GM18867 (cell line): ENCODE data around the gene SNAP29.
"Not testable (repeated sequence)": the region's sequence is repeated elsewhere in the genome, so short reads cannot be mapped to it uniquely, and the experiment has no call there.

Source experiments
- ATAC-seq: cut with Tn5 transposase; IDR thresholded peaks from one replicate; pipeline ENCODE4 v1.9.1; 2021; ENCODE audit warnings: mild to moderate bottlenecking, moderate library complexity; ENCODE audit not compliant: unreplicated experiment

SNAP29 gene

DNA sequence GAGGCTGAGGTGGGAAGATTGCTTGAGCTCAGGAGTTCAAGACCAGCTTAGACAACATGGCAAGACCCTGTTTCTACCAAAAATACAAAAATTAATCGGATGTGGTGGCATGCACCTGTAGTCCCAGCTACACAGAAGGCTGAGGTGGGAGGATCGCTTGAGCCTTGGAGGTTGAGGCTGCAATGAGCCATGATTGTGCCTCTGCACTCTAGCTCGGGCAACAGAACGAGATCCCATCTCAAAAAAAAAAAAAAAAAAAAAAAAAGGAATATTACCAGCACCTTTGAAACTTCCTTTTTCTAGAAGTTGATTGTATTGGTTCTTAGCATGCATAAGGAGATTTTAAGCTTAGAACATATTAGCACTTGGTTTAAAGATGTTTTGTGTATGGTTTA, 69.8 kb downstream of the SNAP29 start:
- no peak for ATAC-seq

DNA sequence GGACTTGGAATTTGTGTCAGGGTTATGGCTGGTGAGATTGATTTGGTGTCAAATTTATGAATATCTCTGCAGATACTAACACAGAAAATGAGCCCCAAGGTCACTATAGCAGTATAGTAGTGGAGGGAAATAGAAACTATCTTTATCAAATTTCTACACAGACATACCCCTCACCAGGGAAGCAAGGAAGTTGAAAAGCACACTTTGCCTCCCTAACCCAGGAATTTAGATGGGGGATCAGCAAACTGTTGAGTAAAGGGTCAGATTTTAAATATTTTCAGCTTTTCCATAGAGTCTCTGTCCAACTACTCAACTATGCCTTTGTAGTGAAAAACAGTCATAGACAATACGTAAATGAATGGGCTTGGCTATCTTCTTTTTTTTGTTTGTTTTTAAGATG, 71.2 kb downstream of the SNAP29 start:
- ATAC-seq: no peak

DNA sequence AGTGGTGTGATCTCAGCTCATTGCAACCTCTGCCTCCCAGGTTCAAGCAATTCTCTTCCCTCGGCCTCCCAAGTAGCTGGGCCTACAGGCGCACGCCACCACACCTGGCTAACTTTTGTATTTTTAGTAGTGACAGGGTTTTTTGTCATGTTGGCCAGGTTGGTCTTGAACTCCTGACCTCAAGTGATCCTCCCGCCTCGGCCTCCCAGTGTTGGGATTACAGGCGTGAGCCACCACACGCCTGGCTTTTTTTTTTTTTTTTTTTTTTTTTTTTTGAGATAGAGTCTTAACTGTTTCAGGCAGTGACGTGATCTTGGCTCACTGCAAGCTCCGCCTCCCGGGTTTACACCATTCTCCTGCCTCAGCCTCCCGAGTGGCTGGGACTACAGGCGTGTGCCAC, 71.6 kb downstream of the SNAP29 start:
- not testable (repeated sequence) for ATAC-seq

DNA sequence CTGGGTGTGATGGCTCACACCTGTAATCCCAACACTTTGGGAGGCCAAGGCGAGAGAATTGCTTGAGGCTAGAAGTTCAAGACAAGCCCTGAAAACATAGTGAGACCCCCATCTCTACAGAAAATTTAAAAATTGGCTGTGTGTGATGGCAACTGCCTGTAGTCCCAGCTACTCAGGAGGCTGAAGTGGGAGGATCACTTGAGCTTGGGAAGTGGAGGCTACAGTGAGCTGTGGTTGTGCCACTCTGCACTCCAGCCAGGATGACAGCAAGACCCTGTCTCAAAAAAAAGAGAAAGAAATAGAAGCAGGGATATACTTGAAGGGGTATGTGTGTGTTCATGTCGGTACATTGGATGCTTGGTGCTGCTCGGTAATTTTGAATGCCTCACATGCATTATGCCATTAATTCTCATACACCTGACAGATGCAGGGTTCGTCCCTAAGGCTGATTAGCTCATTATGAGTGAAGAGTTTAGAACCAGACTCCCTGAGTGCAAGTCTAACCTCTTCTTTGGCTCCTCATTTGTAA, 72.4 kb downstream of the SNAP29 start:
- ATAC-seq: no peak

DNA sequence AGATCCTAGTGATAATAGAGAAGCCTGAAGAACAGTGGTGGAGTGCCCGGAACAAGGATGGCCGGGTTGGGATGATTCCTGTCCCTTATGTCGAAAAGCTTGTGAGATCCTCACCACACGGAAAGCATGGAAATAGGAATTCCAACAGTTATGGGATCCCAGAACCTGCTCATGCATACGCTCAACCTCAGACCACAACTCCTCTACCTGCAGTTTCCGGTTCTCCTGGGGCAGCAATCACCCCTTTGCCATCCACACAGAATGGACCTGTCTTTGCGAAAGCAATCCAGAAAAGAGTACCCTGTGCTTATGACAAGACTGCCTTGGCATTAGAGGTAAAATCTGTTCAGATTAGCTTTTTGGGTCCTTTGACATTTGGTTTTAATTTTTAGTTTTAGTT, 75.1 kb downstream of the SNAP29 start:
- ATAC-seq: no peak

DNA sequence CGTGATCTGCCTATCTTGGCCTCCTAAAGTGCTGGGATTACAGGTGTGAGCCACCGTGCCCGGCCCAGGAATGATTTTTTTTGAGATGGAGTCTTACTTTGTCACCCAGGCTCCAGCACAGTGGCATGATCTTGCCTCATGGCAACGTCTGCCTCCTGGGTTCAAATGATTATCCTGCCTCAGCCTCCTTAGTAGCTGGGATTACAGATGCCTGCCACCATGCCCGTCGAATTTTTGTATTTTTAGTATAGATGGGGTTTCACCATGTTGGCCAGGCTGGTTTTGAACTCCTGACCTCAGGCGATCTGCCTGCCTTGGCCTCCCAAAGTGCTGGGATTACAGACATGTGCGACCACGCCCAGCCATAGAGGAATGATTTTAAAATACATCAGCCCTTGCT, 76.2 kb downstream of the SNAP29 start:
- ATAC-seq: not testable (repeated sequence)

DNA sequence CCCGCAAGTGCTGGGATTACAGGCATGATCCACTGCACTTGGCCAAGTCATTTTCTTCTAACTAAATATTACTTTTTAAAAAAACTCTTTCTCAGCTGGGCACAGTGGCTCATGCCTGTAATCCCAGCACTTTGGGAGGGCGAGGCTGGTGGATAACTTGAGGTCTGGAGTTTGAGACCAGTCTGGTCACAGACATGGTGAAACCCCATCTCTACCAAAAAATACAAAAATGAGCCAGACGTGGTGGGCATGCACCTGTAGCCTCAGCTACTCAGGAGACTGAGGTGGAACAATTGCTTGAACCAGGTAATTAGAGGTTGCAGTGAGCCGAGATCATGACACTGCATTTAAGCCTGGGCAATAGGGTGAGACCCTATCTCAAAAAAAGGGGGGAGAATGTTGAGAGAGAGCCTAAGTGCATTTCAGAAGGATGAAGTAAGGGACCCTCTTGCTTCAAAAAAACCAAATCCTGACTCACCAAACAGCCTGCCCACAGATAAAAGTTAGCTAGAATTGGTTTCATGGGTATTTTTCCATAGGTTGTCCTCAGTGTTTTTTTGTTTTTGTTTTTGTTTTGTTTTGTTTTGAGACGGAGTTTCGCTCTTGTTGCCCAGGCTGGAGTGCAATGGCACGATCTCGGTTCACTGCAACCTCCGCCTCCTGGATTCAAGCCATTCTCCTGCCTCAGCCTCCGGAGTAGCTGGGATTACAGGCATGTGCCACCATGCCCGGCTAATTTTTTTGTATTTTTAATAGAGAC, 77.2 kb downstream of the SNAP29 start:
- not testable (repeated sequence) for ATAC-seq

DNA sequence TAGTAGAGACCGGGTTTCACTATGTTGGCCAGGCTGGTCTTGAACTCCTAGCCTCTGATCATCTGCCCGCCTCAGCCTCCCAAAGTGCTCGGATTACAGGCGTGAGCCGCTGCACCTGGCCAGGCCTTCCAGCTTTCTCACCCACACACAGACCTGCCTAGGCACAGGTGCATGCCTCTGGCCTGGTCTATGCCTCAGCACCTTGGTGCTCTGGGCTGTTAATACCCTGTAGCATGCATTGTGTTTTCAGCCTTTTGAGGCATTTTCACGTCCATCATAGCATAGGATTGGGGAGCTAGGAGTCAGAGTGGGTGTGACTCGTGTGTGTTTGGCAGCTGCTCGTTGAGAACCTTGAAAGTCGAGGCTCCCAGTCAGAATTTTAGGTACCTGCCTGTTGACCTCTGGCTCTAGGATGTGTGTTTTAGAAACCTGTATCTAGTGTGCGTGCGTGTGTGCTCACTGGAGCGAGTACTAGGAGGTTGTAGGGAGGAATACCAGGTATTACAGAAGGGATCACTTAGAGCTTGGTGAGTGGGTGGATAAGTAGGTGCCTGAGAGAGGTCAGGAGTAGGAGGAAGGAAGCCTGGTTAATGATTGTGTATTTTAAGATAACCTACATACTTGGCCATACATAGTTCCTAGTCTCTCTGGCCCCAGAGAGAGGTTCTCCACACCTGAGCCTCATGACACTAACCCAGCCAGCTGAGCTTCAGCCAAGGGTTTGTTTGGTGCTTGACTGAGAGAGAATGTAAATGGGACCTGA, 78.4 kb downstream of the SNAP29 start:
- ATAC-seq: no peak

DNA sequence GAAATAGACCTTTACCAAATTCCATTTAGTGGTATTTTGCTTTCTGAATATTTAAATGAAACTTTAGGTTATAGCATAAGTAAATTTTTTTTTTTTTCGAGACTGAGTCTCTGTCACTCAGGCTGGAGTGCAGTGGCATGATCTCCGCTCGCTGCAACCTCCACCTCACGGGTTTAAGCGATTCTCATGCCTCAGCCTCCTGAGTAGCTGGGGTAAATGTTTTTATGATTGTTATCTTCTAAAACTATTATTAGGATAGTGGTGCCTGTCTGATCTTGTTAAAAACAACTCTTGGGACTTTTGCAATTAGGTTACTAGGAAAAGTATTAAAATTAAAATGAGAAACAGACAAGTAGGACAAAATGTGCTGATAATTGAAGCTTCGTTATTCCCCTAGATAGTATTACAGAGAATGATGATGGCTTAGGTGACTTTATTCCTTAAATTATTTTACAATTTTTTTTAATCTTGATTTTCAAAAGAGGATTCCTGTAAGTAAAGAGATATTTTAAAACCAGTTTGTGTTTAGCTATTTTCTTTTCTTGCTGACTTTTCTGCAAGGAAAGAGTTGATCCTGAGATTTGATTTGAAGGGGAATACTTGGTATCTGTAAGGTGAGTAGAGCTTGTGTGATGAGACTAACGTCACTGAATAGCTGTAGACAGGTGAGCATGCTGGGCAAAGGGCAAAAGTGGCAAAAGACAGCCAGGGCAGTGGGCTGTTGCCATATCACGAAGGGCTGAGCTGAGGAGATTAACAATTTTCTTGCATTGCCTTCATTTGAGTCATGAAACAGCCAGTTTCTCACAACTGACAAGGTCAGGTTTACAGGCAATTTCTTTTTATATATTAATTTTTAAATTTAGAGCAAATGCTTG, 79.2 kb downstream of the SNAP29 start:
- ATAC-seq: no peak

DNA sequence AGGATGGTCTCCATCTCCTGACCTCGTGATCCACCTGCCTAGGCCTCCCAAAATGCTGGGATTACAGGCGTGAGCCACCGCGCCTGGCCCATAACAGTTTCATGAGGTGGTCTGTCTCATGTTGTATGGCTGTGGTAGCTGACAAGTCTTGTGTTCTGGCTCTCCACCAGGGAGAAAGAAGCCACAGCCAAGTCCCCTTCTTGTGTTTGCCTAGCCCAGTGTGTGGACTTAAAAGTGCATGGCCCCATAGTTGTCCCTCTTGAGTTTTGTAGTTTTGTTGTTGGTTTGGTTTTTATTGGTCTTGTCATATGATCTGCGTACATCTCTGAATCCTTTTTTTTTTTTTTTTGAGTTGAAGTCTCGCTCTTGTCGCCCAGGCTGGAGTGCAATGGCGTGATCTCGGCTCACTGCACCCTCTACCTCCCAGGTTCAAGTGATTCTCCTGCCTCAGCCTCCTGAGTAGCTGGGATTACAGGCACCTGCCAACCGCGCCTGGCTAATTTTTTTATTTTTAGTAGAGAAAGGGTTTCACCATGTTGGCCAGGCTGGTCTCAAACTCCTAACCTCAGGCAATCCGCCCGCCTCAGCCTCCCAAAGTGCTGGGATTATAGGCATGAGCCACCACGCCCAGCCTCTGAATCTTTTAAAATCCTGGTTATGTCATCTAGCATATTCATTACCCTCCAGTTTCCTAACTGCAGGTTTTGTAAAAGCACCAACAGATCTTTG, 80.8 kb downstream of the SNAP29 start:
- not testable (repeated sequence) for ATAC-seq

DNA sequence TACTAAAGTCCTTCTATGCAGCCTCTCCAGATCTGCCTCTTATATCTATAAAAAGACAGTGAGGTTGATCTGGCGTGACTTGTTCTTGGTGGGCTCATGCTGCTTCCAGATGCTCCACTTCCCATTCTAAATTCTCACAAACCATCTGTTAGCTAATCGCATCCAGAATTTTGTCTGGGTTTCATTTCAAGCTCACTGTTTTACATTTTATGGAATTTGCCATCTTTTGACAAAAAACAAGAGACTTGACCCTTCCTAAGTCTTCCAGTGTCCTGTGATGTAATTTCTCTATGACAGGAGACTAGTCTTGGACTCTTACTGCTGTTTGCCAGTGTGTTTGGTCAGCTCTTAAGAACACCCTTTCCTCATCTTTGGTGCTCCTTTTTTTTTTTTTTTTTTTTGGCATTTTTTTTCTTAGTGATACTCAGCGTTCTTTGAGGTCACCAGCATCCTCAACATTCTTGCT, 81.4 kb downstream of the SNAP29 start:
- no peak for ATAC-seq
